Measurements from ENCODE around the gene WASF3. TPM values are rescaled to one million over a fixed set of nuclear protein-coding genes. Genes with fewer than 3 reads are reported as not detected.

The WASF3 gene
- total and polyA plus RNA-seq, 12 donors, result 2.7 to 13.6 (median 8.8) TPM

- DNase-seq, result peak in 1 of 2 donors; percentile 30
- WGBS, 2 donors, result 2 to 3% methylated on average over 67 to 73 of the region's 73 CpGs
- Histone ChIP-seq H3K27ac (peak overlapping the region in 7 of 10 donors; percentile 23 to 75 (median 56)), H3K27me3 (peaks cover 0 to 47% (median 4%) of the 10 kb centered on the region in 7 donors), H3K4me3 (peak overlapping the region; percentile 58 to 93 (median 74)), H3K9me3 (no peaks in the 10 kb centered on the region), H3K36me3 (no peaks in the 10 kb centered on the region), H3K4me1 (peaks cover 0 to 23% (median 7%) of the 10 kb centered on the region in 9 donors)
- TF ChIP-seq CTCF (IDR thresholded peaks at IDR 0.05), result no peak
- peak in 1 of 8 donors; percentile 6 for ATAC-seq
- intact Hi-C loops (cut with DNase I), result loop anchor here in 2 of 10 donors (5.0 to 10.0 kb wide), 3 partner anchors 54 to 306 kb away; partner anchors contain the start of gene CDK8 (in 1 of the 2)
These were observed 757 bp downstream of the WASF3 start for GRCh38 chr13:26558074-26558805.

- no peak for ATAC-seq
- Histone ChIP-seq H3K36me3 (no peaks in the 10 kb centered on the region), H3K27me3 (peaks cover 0 to 47% (median 0%) of the 10 kb centered on the region in 7 donors), H3K9me3 (no peaks in the 10 kb centered on the region), H3K4me3 (peak overlapping the region in 8 of 10 donors; percentile 65 to 79 (median 74)), H3K27ac (no peak overlapping the region), H3K4me1 (peaks cover 0 to 23% (median 7%) of the 10 kb centered on the region in 9 donors)
- WGBS, 2 donors, result 10 to 15% methylated on average over 1 of the region's 1 CpG
- TF ChIP-seq CTCF (IDR thresholded peaks at IDR 0.05), result no peak
- intact Hi-C loops (cut with DNase I), result loop anchor here in 2 of 10 donors (5.0 to 10.0 kb wide), 3 partner anchors 53 to 307 kb away; partner anchors contain the start of gene CDK8 (in 1 of the 2)
- DNase-seq, result no peak
These were observed 1.5 kb downstream of the WASF3 start for GRCh38 chr13:26558987-26559386.

- 71 to 78% methylated on average over 4 of the region's 4 CpGs for WGBS, 2 donors
- Histone ChIP-seq H3K27me3 (peaks cover 0 to 45% (median 0%) of the 10 kb centered on the region in 7 donors), H3K27ac (no peak overlapping the region), H3K9me3 (no peaks in the 10 kb centered on the region), H3K4me1 (peaks cover 0 to 23% (median 7%) of the 10 kb centered on the region in 9 donors), H3K4me3 (no peak overlapping the region), H3K36me3 (no peaks in the 10 kb centered on the region)
- no peak for TF ChIP-seq CTCF (IDR thresholded peaks at IDR 0.05)
- no peak for DNase-seq
- intact Hi-C loops (cut with DNase I), result no loop called here
- no peak for ATAC-seq
These were observed 3.0 kb downstream of the WASF3 start for GRCh38 chr13:26560456-26560855.

- Histone ChIP-seq H3K36me3 (no peaks in the 10 kb centered on the region), H3K4me1 (peaks cover 0 to 23% (median 7%) of the 10 kb centered on the region in 9 donors), H3K27ac (no peak overlapping the region), H3K27me3 (peaks cover 0 to 39% (median 0%) of the 10 kb centered on the region in 7 donors), H3K4me3 (no peak overlapping the region), H3K9me3 (no peaks in the 10 kb centered on the region)
- no peak for TF ChIP-seq CTCF (IDR thresholded peaks at IDR 0.05)
- intact Hi-C loops (cut with DNase I), result no loop called here
- DNase-seq (no peak), ATAC-seq (no peak)
- WGBS, 2 donors, result 68 to 70% methylated on average over 3 of the region's 3 CpGs
These were observed 3.6 kb downstream of the WASF3 start for GRCh38 chr13:26561067-26561466.

Measured in heart right ventricle (tissue), 16 donors.